K562 (cell line): ENCODE results near the gene FMOD. TPM values are rescaled to one million over a fixed set of nuclear protein-coding genes. Genes with fewer than 3 reads are reported as not detected.

Experiments
- BACH1 ChIP-seq: fragments of 200-800 bp; sonication (Bioruptor generic); IDR thresholded peaks from 2 replicates; pipeline ENCODE4 v1.6.1; 2016; ENCODE audit warnings: missing genetic modification characterization, missing compliant biosample characterization
- CBFB ChIP-seq: sonication (generic); formaldehyde crosslinking; IDR thresholded peaks from 2 replicates; pipeline ENCODE4 v1.4.0; 2020; ENCODE audit warnings: mild to moderate bottlenecking, missing genetic modification reagents
- CCAR2 ChIP-seq: fragments of 200-400 bp; formaldehyde crosslinking; IDR thresholded peaks from 2 replicates; pipeline ENCODE4 v1.6.1; 2017; ENCODE audit warnings: mild to moderate bottlenecking, low read depth, low read length
- IRF9 ChIP-seq: fragments of 450-650 bp; IDR thresholded peaks from 2 replicates; pipeline ENCODE4 v1.6.1; 2016; ENCODE audit warnings: missing biosample characterization, missing genetic modification characterization
- NKRF ChIP-seq: fragments of 450-650 bp; IDR thresholded peaks from 2 replicates; pipeline ENCODE4 v1.6.1; 2016; ENCODE audit warnings: borderline replicate concordance
- POLR2AphosphoS2 ChIP-seq: IDR thresholded peaks from 2 replicates; pipeline ENCODE4 v1.6.1; 2012; ENCODE audit warnings: low read length, improper control_type of control experiment
- RAD21 ChIP-seq, 2 experiments: fragments of 250-450 bp in 1 of 2; fragments of 450-650 bp in 1 of 2; sonication (Bioruptor Pico) in 1 of 2; formaldehyde crosslinking in 1 of 2; IDR thresholded peaks in 1 of 2; conservative IDR thresholded peaks in 1 of 2; 2 replicates each; pipeline versions ENCODE4 v1.4.0 to v1.8.0; 2020 to 2022; ENCODE audit warnings: mild to moderate bottlenecking in 2 of 2, moderate library complexity in 1 of 2
- SIN3A ChIP-seq, 2 experiments: fragments of 150-350 bp in 1 of 2; IDR thresholded peaks; 2 replicates each; pipeline ENCODE4 v1.6.1; 2011 to 2016; ENCODE audit warnings: borderline replicate concordance in 2 of 2, low read depth in 2 of 2, low read length in 2 of 2, mild to moderate bottlenecking in 2 of 2, moderate library complexity in 2 of 2; ENCODE audit not compliant: control insufficient read depth in 1 of 2
- SP1 ChIP-seq: sonication (generic); formaldehyde crosslinking; IDR thresholded peaks from 2 replicates; pipeline ENCODE4 v1.8.1; 2022; ENCODE audit warnings: mild to moderate bottlenecking, missing genetic modification reagents
- TEAD2 ChIP-seq: fragments of 450-650 bp; IDR thresholded peaks from 2 replicates; pipeline ENCODE4 v1.6.1; 2016; ENCODE audit warnings: missing genetic modification characterization, control low read depth, missing compliant biosample characterization
- ZBTB33 ChIP-seq: sonication (generic); formaldehyde crosslinking; IDR thresholded peaks from 2 replicates; pipeline ENCODE4 v1.8.1; 2023; ENCODE audit warnings: mild to moderate bottlenecking, missing genetic modification reagents
- ZBTB49 ChIP-seq: sonication (generic); formaldehyde crosslinking; IDR thresholded peaks from 2 replicates; pipeline ENCODE4 v1.8.0; 2022; ENCODE audit warnings: missing genetic modification reagents, mild to moderate bottlenecking, borderline replicate concordance
- ZNF197 ChIP-seq: fragments of 200-800 bp; sonication (Bioruptor generic); IDR thresholded peaks from 2 replicates; pipeline ENCODE4 v1.6.1; 2016; ENCODE audit warnings: low read depth, missing genetic modification characterization, missing compliant biosample characterization
- ZNF282 ChIP-seq: sonication (generic); formaldehyde crosslinking; IDR thresholded peaks from 2 replicates; pipeline ENCODE4 v1.8.1; 2023; ENCODE audit warnings: missing genetic modification reagents
- ZNF589 ChIP-seq: fragments of 200-800 bp; sonication (Bioruptor generic); IDR thresholded peaks from 2 replicates; pipeline ENCODE4 v1.6.1; 2016; ENCODE audit warnings: low read depth, missing genetic modification characterization, missing compliant biosample characterization
- polyA plus RNA-seq, 8 experiments: library from polyadenylated mRNA; depleted of rRNA in 4 of 8; stranded (reverse) in 5 of 8; unstranded in 3 of 8; fragments of >200 nt; fragmentation: Nextera tagmentation in 2 of 8; fragmentation: Illumina TruSeq in 1 of 8; extraction: Ambion mirVana in 2 of 8; extraction: Trizol in 1 of 8; gene quantifications; 2 replicates each; pipeline versions ENCODE4 v1.2.1 to v1.2.3, GENCODE V29; 2011 to 2014; ENCODE audit warnings: inconsistent platforms in 1 of 8, missing spikeins in 1 of 8
- total RNA-seq, 7 experiments: library from RNA; depleted of rRNA in 6 of 7; stranded (reverse); fragments of >200 nt in 6 of 7; fragmentation: Illumina TruSeq in 2 of 7; extraction: Trizol in 2 of 7; gene quantifications; 2 replicates each; pipeline versions ENCODE4 v1.2.1 to v1.2.3, GENCODE V29; 2011 to 2021; ENCODE audit warnings: low replicate concordance in 1 of 7
- TF ChIP-seq, protein P1 (sequence below): IDR thresholded peaks from 2 replicates; pipeline ENCODE4 v1.6.1; 2016; ENCODE audit warnings: missing genetic modification characterization, missing compliant biosample characterization

Gene FMOD
- total and polyA plus RNA-seq, 9 of the 15 experiments (the other 6 are each of a cell fraction or from before 2014, with no cell fraction given): 0.03 to 0.13 (median 0.03) TPM; not detected in 6

DNA sequence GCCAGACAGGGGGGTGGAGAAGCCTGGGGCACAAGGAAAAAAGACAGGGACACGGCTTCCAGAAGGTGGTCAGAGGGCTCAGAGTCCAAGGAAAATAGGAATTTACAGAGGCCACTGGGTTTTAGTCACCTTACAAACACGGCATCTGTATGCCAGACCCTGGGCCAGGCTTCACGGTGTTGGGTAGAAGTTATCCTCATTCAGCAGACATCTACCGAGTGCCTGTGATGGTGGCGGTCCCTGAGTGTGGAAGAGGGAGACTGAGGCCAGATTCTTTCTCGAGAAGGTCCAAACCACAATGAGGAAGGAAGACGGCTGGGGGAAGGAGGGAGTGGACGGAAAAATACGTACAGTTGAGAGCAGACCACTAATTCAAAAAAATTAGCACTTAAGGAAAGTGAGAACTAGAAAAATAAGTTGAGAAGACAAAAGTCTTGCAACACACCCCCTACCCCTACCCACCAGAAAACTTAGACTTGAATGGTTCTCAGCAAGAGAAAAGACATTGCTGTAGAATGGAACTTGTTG is 46.5 kb downstream of the FMOD start (continued):
- TF ChIP-seq ZBTB49 (CRISPR knock-in tag) (0 out of 2 replicates have a peak, but pooled peaks have one; percentile 45), RAD21 (CRISPR knock-in tag; conservative IDR thresholded peaks at IDR 0.05 in 1 of 2, IDR thresholded peaks at IDR 0.05 in 1 of 2) (no peak), NKRF (no peak), CCAR2 (no peak), BACH1 (peak; percentile 28; the same call in 1 of the 2 replicates), ZNF197 (CRISPR knock-in tag) (no peak), ZBTB33 (CRISPR knock-in tag) (peak; percentile 68; the same call in 1 of the 2 replicates), ZNF282 (no peak), IRF9 (tag) (no peak), CBFB (CRISPR knock-in tag) (no peak), TEAD2 (tag) (no peak), SP1 (CRISPR knock-in tag) (peak; percentile 41; the same call in 1 of the 2 replicates), SIN3A (IDR thresholded peaks at IDR 0.05; ENCODE audit: borderline replicate concordance in 2 of 2, control insufficient read depth in 1 of 2, low read depth in 2 of 2, low read length in 2 of 2) (0 out of 4 replicates have a peak, but pooled peaks of 1 of the 2 experiments have one; percentile 21), ZNF589 (CRISPR knock-in tag) (peak; percentile 9; the same call in 1 of the 2 replicates), POLR2AphosphoS2 (no peak)
- TF ChIP-seq, protein P1, sequence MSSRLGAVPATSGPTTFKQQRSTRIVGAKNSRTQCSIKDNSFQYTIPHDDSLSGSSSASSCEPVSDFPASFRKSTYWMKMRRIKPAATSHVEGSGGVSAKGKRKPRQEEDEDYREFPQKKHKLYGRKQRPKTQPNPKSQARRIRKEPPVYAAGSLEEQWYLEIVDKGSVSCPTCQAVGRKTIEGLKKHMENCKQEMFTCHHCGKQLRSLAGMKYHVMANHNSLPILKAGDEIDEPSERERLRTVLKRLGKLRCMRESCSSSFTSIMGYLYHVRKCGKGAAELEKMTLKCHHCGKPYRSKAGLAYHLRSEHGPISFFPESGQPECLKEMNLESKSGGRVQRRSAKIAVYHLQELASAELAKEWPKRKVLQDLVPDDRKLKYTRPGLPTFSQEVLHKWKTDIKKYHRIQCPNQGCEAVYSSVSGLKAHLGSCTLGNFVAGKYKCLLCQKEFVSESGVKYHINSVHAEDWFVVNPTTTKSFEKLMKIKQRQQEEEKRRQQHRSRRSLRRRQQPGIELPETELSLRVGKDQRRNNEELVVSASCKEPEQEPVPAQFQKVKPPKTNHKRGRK: peak; percentile 34; the same call in 1 of the 2 replicates
